ENCODE data around the gene TSPAN18. TPM values are rescaled to one million over a fixed set of nuclear protein-coding genes. Genes with fewer than 3 reads are reported as not detected.

Gene TSPAN18
- total and polyA plus RNA-seq, 4 experiments from 2014 or later: 7.3 to 48.6 (median 18.2) TPM

- Histone ChIP-seq H3K4me3 (ENCODE audit: low read length in 2 of 2) (no peak overlapping the region), H3K36me3 (ENCODE audit: insufficient read depth, low read length) (peaks cover 4% of the 10 kb centered on the region), H3K4me1 (ENCODE audit: insufficient read depth, low read length) (no peaks in the 10 kb centered on the region), H3K9me3 (ENCODE audit: control insufficient read depth in 1 of 2, low read length in 2 of 2) (no peaks in the 10 kb centered on the region), H3K27me3 (ENCODE audit: insufficient read depth, low read length) (no peaks in the 10 kb centered on the region), H3K27ac (ENCODE audit: low read depth, low read length) (no peak overlapping the region)
- ChIA-PET POLR2A (ENCODE audit: partially characterized antibody) (interaction anchor here (1.0 kb wide), 1 partner anchor 23 kb away, joined by 3 read pairs; no protein-coding TSS in a partner anchor), CTCF (ENCODE audit: partially characterized antibody) (interaction anchor here (2.9 kb wide), 1 partner anchor 23 kb away, joined by 9 read pairs; no protein-coding TSS in a partner anchor)
- H3K27me3 Mint-ChIP-seq: no peaks in the 10 kb centered on the region
- no peak overlapping the region for H3K4me3 Mint-ChIP-seq
- DNase-seq: no peak
- peaks cover 0 to under 1% (median 0%) of the 10 kb centered on the region in 8 donors for H3K9me3 Mint-ChIP-seq
- intact Hi-C loops (cut with micrococcal nuclease): no loop called here
- H3K27ac Mint-ChIP-seq: no peak overlapping the region
- peaks cover 6 to 9% (median 7%) of the 10 kb centered on the region in 4 donors for H3K4me1 Mint-ChIP-seq
- H3K36me3 Mint-ChIP-seq: peaks cover 29 to 35% of the 10 kb centered on the region in 2 donors
Observed at GRCh38 chr11:44798607-44798972, 71.8 kb downstream of the TSPAN18 start.

GRCh38 chr11:44799012-44799411, 72.2 kb downstream of the TSPAN18 start:
- Mint-ChIP-seq H3K4me3 (no peak overlapping the region), H3K36me3 (peaks cover 31 to 34% of the 10 kb centered on the region in 2 donors), H3K4me1 (peaks cover 6 to 12% (median 7%) of the 10 kb centered on the region in 4 donors), H3K27ac (peak overlapping the region in 1 of 7 donors; percentile 45), H3K9me3 (peaks cover 0 to 1% (median 0%) of the 10 kb centered on the region in 8 donors), H3K27me3 (no peaks in the 10 kb centered on the region)
- ChIA-PET CTCF (ENCODE audit: partially characterized antibody) (interaction anchor here (2.9 kb wide), 1 partner anchor 24 kb away, joined by 9 read pairs; no protein-coding TSS in a partner anchor), POLR2A (ENCODE audit: partially characterized antibody) (interaction anchor here (1.0 kb wide), 1 partner anchor 23 kb away, joined by 3 read pairs; no protein-coding TSS in a partner anchor)
- intact Hi-C loops (cut with micrococcal nuclease): no loop called here
- Histone ChIP-seq H3K4me3 (ENCODE audit: low read length in 2 of 2) (no peak overlapping the region), H3K4me1 (ENCODE audit: insufficient read depth, low read length) (no peaks in the 10 kb centered on the region), H3K9me3 (ENCODE audit: control insufficient read depth in 1 of 2, low read length in 2 of 2) (no peaks in the 10 kb centered on the region), H3K27me3 (ENCODE audit: insufficient read depth, low read length) (no peaks in the 10 kb centered on the region), H3K36me3 (ENCODE audit: insufficient read depth, low read length) (peaks cover 4% of the 10 kb centered on the region), H3K27ac (ENCODE audit: low read depth, low read length) (no peak overlapping the region)
- DNase-seq: no peak

- Mint-ChIP-seq H3K27me3 (no peaks in the 10 kb centered on the region), H3K27ac (peak overlapping the region in 1 of 7 donors; percentile 47), H3K36me3 (peaks cover 24 to 28% of the 10 kb centered on the region in 2 donors), H3K4me3 (no peak overlapping the region), H3K4me1 (peaks cover 7 to 17% (median 10%) of the 10 kb centered on the region in 4 donors), H3K9me3 (peaks cover 0 to 1% (median 0%) of the 10 kb centered on the region in 8 donors)
- Histone ChIP-seq H3K4me3 (ENCODE audit: low read length in 2 of 2) (no peak overlapping the region), H3K27me3 (ENCODE audit: insufficient read depth, low read length) (no peaks in the 10 kb centered on the region), H3K9me3 (ENCODE audit: control insufficient read depth in 1 of 2, low read length in 2 of 2) (no peaks in the 10 kb centered on the region), H3K27ac (ENCODE audit: low read depth, low read length) (no peak overlapping the region), H3K4me1 (ENCODE audit: insufficient read depth, low read length) (no peaks in the 10 kb centered on the region), H3K36me3 (ENCODE audit: insufficient read depth, low read length) (no peaks in the 10 kb centered on the region)
- DNase-seq: no peak
- intact Hi-C loops (cut with micrococcal nuclease): no loop called here
- POLR2A ChIA-PET (ENCODE audit: partially characterized antibody): no interaction called here
- CTCF ChIA-PET (ENCODE audit: partially characterized antibody): interaction anchor here (1.6 kb wide), 1 partner anchor 13 kb away, joined by 3 read pairs; no protein-coding TSS in a partner anchor
Observed at GRCh38 chr11:44802347-44802746, 75.6 kb downstream of the TSPAN18 start.

- no peak for DNase-seq
- no peak overlapping the region for H3K4me3 ChIP-seq (ENCODE audit: low read length in 2 of 2)
- H3K4me1 Mint-ChIP-seq: peaks cover 6 to 17% (median 10%) of the 10 kb centered on the region in 4 donors
- H3K36me3 Mint-ChIP-seq: peaks cover 26% of the 10 kb centered on the region in 2 donors
- H3K4me1 ChIP-seq (ENCODE audit: insufficient read depth, low read length): no peaks in the 10 kb centered on the region
- peak overlapping the region in 5 of 7 donors; percentile 9 to 77 (median 43) for H3K27ac Mint-ChIP-seq
- ChIA-PET POLR2A (ENCODE audit: partially characterized antibody) (no interaction called here), CTCF (ENCODE audit: partially characterized antibody) (no interaction called here)
- no peaks in the 10 kb centered on the region for H3K27me3 ChIP-seq (ENCODE audit: insufficient read depth, low read length)
- H3K27me3 Mint-ChIP-seq: no peaks in the 10 kb centered on the region
- no peaks in the 10 kb centered on the region for H3K9me3 ChIP-seq (ENCODE audit: control insufficient read depth in 1 of 2, low read length in 2 of 2)
- peaks cover 0 to 1% (median 0%) of the 10 kb centered on the region in 8 donors for H3K9me3 Mint-ChIP-seq
- no peak overlapping the region for H3K4me3 Mint-ChIP-seq
- peaks cover under 1% of the 10 kb centered on the region for H3K36me3 ChIP-seq (ENCODE audit: insufficient read depth, low read length)
- intact Hi-C loops (cut with micrococcal nuclease): no loop called here
- no peak overlapping the region for H3K27ac ChIP-seq (ENCODE audit: low read depth, low read length)
Observed at GRCh38 chr11:44803009-44803408, 76.2 kb downstream of the TSPAN18 start.

GRCh38 chr11:44804449-44805437, 78.0 kb downstream of the TSPAN18 start:
- Mint-ChIP-seq H3K27me3 (no peaks in the 10 kb centered on the region), H3K4me1 (peaks cover 7 to 27% (median 16%) of the 10 kb centered on the region in 4 donors), H3K4me3 (no peak overlapping the region), H3K36me3 (peaks cover 25 to 32% of the 10 kb centered on the region in 2 donors), H3K27ac (peak overlapping the region in 1 of 7 donors; percentile 79), H3K9me3 (peaks cover 0 to 1% (median 0%) of the 10 kb centered on the region in 8 donors)
- Histone ChIP-seq H3K27me3 (ENCODE audit: insufficient read depth, low read length) (no peaks in the 10 kb centered on the region), H3K4me3 (ENCODE audit: low read length in 2 of 2) (no peak overlapping the region), H3K9me3 (ENCODE audit: control insufficient read depth in 1 of 2, low read length in 2 of 2) (no peaks in the 10 kb centered on the region), H3K36me3 (ENCODE audit: insufficient read depth, low read length) (peaks cover 4% of the 10 kb centered on the region), H3K4me1 (ENCODE audit: insufficient read depth, low read length) (no peaks in the 10 kb centered on the region), H3K27ac (ENCODE audit: low read depth, low read length) (no peak overlapping the region)
- POLR2A ChIA-PET (ENCODE audit: partially characterized antibody): no interaction called here
- no peak for DNase-seq
- CTCF ChIA-PET (ENCODE audit: partially characterized antibody): interaction anchor here (0.7 to 1.3 kb wide), 4 partner anchors 20 to 1091 kb away, joined by 3 read pairs; no protein-coding TSS in a partner anchor
- intact Hi-C loops (cut with micrococcal nuclease): no loop called here

- ChIA-PET CTCF (ENCODE audit: partially characterized antibody) (interaction anchor here (0.8 to 1.3 kb wide), 2 partner anchors 19 to 106 kb away, joined by 3 read pairs; no protein-coding TSS in a partner anchor), POLR2A (ENCODE audit: partially characterized antibody) (no interaction called here)
- Mint-ChIP-seq H3K4me3 (no peak overlapping the region), H3K4me1 (peaks cover 7 to 27% (median 17%) of the 10 kb centered on the region in 4 donors), H3K27ac (peak overlapping the region in 3 of 7 donors; percentile 55 to 66 (median 64)), H3K36me3 (peaks cover 25 to 28% of the 10 kb centered on the region in 2 donors), H3K27me3 (no peaks in the 10 kb centered on the region), H3K9me3 (peaks cover 0 to 1% (median 0%) of the 10 kb centered on the region in 8 donors)
- Histone ChIP-seq H3K4me3 (ENCODE audit: low read length in 2 of 2) (no peak overlapping the region), H3K9me3 (ENCODE audit: control insufficient read depth in 1 of 2, low read length in 2 of 2) (no peaks in the 10 kb centered on the region), H3K27ac (ENCODE audit: low read depth, low read length) (no peak overlapping the region), H3K27me3 (ENCODE audit: insufficient read depth, low read length) (no peaks in the 10 kb centered on the region), H3K36me3 (ENCODE audit: insufficient read depth, low read length) (peaks cover 4% of the 10 kb centered on the region), H3K4me1 (ENCODE audit: insufficient read depth, low read length) (no peaks in the 10 kb centered on the region)
- no peak for DNase-seq
- intact Hi-C loops (cut with micrococcal nuclease): no loop called here
Observed at GRCh38 chr11:44805596-44805995, 78.8 kb downstream of the TSPAN18 start.
